Stimulated activated CD4-positive, alpha-beta T cell treated with anti-CD3 and anti-CD28 coated beads, Interleukin-15, amount 100 ng/mL, for 48 hours (primary cell): ENCODE results near the gene TEKT4.
"Not testable (repeated sequence)": the region's sequence is repeated elsewhere in the genome, so short reads cannot be mapped to it uniquely, and the experiment has no call there.

ENCODE experiments used
- DNase-seq, 2 donors: peaks; one replicate each; pipeline ENCODE4 v3.0.0-alpha.2; 2020; ENCODE audit warnings: low read depth in 2 of 2

The TEKT4 gene

GRCh38 chr2:94875820-94876522, 4.7 kb downstream of the TEKT4 start:
- DNase-seq, result no peak

DNA sequence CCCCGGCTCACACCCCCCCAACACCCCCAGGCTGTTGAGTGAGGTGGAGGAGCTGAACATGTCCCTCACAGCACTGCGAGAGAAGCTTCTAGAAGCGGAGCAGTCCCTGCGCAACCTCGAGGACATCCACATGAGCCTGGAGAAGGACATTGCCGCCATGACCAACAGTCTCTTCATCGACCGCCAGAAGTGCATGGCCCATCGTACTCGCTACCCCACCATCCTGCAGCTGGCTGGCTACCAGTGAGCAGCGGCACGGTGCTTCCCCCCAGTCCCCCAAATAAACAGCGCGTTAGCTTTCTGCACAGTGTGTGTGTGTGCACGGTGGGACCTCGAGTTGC, 5.3 kb downstream of the TEKT4 start:
- DNase-seq, result no peak

GRCh38 chr2:94877129-94877528, 5.9 kb downstream of the TEKT4 start:
- DNase-seq, result no peak

- not testable (repeated sequence) for DNase-seq
Measured at GRCh38 chr2:94878575-94878974, 7.3 kb downstream of the TEKT4 start.

- DNase-seq, result no peak
Measured at GRCh38 chr2:94879314-94879981, 8.2 kb downstream of the TEKT4 start.

DNA sequence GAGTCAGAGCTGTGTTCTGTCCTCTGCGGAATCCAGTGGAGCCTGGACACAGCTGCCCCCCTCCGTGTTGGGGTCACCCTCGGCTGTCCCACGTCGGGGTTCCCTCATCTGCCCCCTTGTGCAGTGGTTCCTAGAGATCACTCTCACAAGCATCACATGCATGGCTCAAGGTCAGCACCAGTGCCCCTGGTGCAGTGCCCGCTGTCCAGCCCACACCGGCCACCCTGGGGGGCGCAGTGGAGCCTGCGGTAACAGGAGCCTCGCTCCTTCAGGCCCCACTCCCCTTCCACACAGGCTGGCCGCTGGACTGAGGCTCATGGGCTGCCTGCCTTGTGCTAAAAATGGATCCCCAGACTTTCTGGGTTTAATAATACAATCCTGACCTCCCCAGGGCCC, 8.8 kb downstream of the TEKT4 start:
- no peak for DNase-seq

DNA sequence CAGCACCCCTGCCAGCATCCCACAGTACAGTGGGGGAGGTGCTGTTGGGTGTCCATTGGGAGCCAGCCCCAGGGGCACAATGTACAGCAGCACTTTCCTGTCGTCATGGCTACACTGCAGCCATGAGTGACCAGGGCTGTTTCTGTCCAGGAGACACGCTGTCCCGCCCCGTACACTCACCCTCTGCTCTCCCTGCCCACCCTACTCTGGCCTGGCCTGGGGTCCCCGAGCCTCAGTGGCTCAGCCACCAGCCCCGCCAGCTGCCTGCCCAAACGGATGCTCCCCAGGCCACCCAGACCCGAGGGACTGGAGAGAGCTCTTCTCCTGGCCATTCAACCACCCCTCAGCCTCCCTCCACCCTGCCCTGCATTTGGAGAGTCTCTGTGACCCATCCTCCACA, 9.3 kb downstream of the TEKT4 start:
- no peak for DNase-seq

GRCh38 chr2:94881070-94881469, 9.8 kb downstream of the TEKT4 start:
- DNase-seq, result no peak

DNA sequence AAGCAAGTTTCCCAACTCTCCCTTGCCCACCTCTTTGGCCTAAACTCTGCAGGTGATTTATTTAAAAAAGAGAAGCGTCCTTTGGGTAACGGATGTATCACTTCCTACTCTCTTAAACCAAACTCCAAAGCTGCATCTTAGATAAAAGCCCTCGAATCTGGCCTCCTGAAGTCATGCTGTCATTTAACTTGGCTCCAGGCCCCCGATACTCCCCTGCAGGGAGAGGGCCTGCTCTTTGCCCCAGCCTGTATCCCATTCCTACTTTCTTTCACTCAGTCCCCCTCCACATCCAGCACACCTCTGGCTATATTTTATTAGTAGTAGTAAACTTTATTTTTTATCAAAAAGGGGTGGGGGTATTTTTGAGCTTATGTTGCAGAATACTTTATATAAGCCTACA, 19.0 kb downstream of the TEKT4 start:
- no peak for DNase-seq

- DNase-seq, result not testable (repeated sequence)
Measured at GRCh38 chr2:94895273-94895672, 24.0 kb downstream of the TEKT4 start.

DNA sequence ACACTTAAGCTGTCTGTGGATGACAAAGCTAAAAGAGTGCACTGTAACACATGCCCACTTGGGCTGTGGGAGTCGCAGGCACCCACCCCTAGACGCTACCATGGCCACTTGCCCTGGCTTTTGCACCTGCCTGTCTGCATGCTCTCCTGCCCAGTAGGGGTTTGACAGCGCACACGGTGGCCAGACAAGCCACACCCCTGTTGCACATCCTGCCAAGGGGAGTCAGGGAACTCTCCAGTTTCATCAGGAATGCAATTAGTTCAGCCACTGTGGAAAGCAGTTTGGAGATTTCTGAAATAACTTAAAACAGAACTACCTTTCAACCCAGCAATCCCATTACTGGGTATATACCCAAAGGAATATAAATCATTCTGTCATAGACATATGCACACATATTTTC, 35.7 kb downstream of the TEKT4 start:
- not testable (repeated sequence) for DNase-seq

DNA sequence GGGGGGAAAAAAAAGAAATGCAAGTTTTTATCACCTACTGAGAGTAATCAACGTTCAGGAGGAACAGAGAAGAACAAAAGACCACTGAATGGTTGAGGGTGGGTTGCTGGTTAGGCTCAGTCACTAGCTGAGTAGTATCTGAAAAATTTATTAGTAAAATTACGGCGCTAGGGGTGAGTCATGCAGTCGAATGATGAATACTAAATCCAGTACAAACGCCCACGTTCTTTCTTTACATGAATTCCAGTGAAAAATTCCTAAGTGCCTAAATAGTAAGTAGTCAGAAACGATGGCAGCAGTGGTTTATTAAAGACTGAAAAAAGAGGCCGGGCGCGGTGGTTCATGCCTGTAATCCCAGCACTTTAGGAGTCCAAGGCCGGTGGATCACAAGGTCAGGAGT, 52.0 kb downstream of the TEKT4 start:
- DNase-seq, result no peak

DNA sequence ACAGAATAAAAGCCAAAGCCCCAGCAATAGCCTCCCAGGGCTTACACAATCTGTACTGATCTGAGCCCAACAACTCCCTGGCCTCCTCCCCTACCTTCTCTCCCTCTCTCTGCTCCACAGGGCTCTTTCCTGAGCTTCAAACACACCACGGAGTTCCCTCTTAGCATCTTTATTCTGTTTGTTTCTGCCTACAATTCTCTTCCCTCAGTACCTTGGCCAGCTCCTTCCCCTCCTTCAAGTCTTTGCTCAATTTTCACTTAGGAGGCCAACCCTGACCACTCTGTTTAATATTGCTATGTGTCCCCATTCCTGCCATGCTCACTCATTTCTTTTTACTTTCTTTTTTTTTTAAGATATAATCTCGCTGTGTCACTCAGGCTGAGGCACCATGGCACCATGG, 53.8 kb downstream of the TEKT4 start:
- not testable (repeated sequence) for DNase-seq
